ENCODE measurements around the gene PRAMEF15.
"Not testable (repeated sequence)": the region's sequence is repeated elsewhere in the genome, so short reads cannot be mapped to it uniquely, and the experiment has no call there.

GRCh38 chr1:13362364-13362763, 47.0 kb downstream of the PRAMEF15 start:
- TF ChIP-seq RAD51 (IDR thresholded peaks at IDR 0.05); E2F4 (IDR thresholded peaks at IDR 0.05; ENCODE audit: low read depth, low read length); ZNF207 (IDR thresholded peaks at IDR 0.05; ENCODE audit: borderline replicate concordance); RAD21 (IDR thresholded peaks at IDR 0.05; ENCODE audit: insufficient read depth, low read depth, low read length); BHLHE40 (IDR thresholded peaks at IDR 0.05; ENCODE audit: borderline replicate concordance in 1 of 2, low read depth in 2 of 2, low read length in 1 of 2); CTCF (IDR thresholded peaks at IDR 0.05 in 2 of 3, conservative IDR thresholded peaks at IDR 0.05 in 1 of 3; ENCODE audit: control insufficient read depth in 2 of 3, extremely low read depth in 1 of 3, insufficient read depth in 1 of 3, low read depth in 3 of 3, low read length in 3 of 3); RFX5 (IDR thresholded peaks at IDR 0.05; ENCODE audit: low read depth, low read length); YY1 (IDR thresholded peaks at IDR 0.05; ENCODE audit: low read depth, low read length); STAT3 (IDR thresholded peaks at IDR 0.05; ENCODE audit: low read depth, low read length); HCFC1 (IDR thresholded peaks at IDR 0.05; ENCODE audit: low read length); TARDBP (IDR thresholded peaks at IDR 0.05; ENCODE audit: borderline replicate concordance); ZZZ3 (IDR thresholded peaks at IDR 0.05; ENCODE audit: control insufficient read depth, insufficient read length, low read depth); SMC3 (IDR thresholded peaks at IDR 0.05; ENCODE audit: borderline replicate concordance, low read length): not testable (repeated sequence)
